K562 (cell line): ENCODE data around the gene ST6GALNAC2. TPM values are rescaled to one million over a fixed set of nuclear protein-coding genes. Genes with fewer than 3 reads are reported as not detected.

ENCODE experiments used
- ATAC-seq: fragments of 200-7000 bp; cut with Tn5 transposase; 3 replicates; pipeline ENCODE4 v1.9.1; 2020; ENCODE audit warnings: moderate library complexity
- BruUV-seq: library from RNA; stranded (reverse); fragments of 400-500 nt; replicated peaks from 2 replicates; lab custom pipeline; 2021; lab: Mats Ljungman, UMichigan
- CTCF ChIA-PET: fragments of 300-600 bp; formaldehyde crosslinking; extraction: SDS; loops from one replicate; lab custom pipeline; 2021; ENCODE audit warnings: low intra/inter-chr PET ratio; lab: Yijun Ruan, JAX
- POLR2A ChIA-PET: fragments of 300-600, 350-650 bp; sonication (Branson Sonifier 250); formaldehyde crosslinking; extraction: SDS; loops from one replicate; lab custom pipeline; 2021; ENCODE audit warnings: antibody characterized with exemption, inconsistent platforms; lab: Yijun Ruan, JAX
- DNase-seq, 4 experiments: peaks; one replicate each; pipeline versions ENCODE4 v3.0.0 to v3.0.0-alpha.2; 2011 to 2018; ENCODE audit warnings: low spot score in 3 of 4, mixed read lengths in 3 of 4; ENCODE audit errors: extremely low read depth in 1 of 4
- FAIRE-seq: peaks from 2 replicates; lab custom pipeline; 2011; peaks lifted over from hg19 to GRCh38; lab: Jason Lieb, UNC
- H2AFZ ChIP-seq: 2 replicates; pipeline ENCODE4 v1.6.0; 2011; ENCODE audit warnings: low read depth, low read length, control low read depth, inconsistent platforms
- H3K27ac ChIP-seq: fragments of 200-600 bp; 3 replicates; pipeline ENCODE4 v1.8.0; 2011; ENCODE audit warnings: low read depth, mild to moderate bottlenecking, control low read depth, inconsistent platforms, low read length, moderate library complexity, mixed read lengths; ENCODE audit errors: extremely low read depth
- H3K27me3 ChIP-seq, 2 experiments: fragments of 300-600 bp in 1 of 2; 2 replicates in 1 of 2; 3 replicates in 1 of 2; pipeline versions ENCODE4 v1.6.0 to v1.8.0; 2011; ENCODE audit warnings: inconsistent platforms in 2 of 2, low read length in 2 of 2, mild to moderate bottlenecking in 1 of 2, mixed read lengths in 1 of 2, moderate library complexity in 1 of 2; ENCODE audit not compliant: control insufficient read depth in 2 of 2, insufficient read depth in 2 of 2
- H3K36me3 ChIP-seq: fragments of 300-600 bp; 3 replicates; pipeline ENCODE4 v1.8.0; 2011; ENCODE audit warnings: mild to moderate bottlenecking, low read length, inconsistent platforms; ENCODE audit not compliant: control insufficient read depth, insufficient read depth
- H3K4me1 ChIP-seq, 2 experiments: fragments of 200-600 bp in 1 of 2; replicated peaks in 1 of 2; 2 replicates in 1 of 2; 3 replicates in 1 of 2; pipeline versions ENCODE4 v1.5.1 to v1.8.0; 2011; ENCODE audit warnings: inconsistent platforms in 2 of 2, low read length in 2 of 2, mild to moderate bottlenecking in 1 of 2, mixed read lengths in 1 of 2, moderate library complexity in 1 of 2; ENCODE audit not compliant: control insufficient read depth in 2 of 2, insufficient read depth in 2 of 2
- H3K4me2 ChIP-seq: 2 replicates; pipeline ENCODE4 v1.6.1; 2011; ENCODE audit warnings: low read length, control low read depth, inconsistent platforms, mixed read lengths; ENCODE audit not compliant: insufficient read depth
- H3K4me3 ChIP-seq: fragments of 200-600 bp; sonication (generic), shearing (Covaris generic); 2 replicates; pipeline ENCODE4 v1.5.1; 2016; ENCODE audit warnings: control low read depth, inconsistent platforms
- H3K79me2 ChIP-seq: fragments of 200-600 bp; 3 replicates; pipeline ENCODE4 v1.8.0; 2011; ENCODE audit warnings: low read length, inconsistent platforms; ENCODE audit not compliant: control insufficient read depth, insufficient read depth
- H3K9ac ChIP-seq, 2 experiments: 2 replicates each; pipeline versions ENCODE4 v1.6.0 to v1.6.1; 2011; ENCODE audit warnings: low read depth in 2 of 2, low read length in 2 of 2, control low read depth in 1 of 2, inconsistent platforms in 1 of 2, mild to moderate bottlenecking in 1 of 2, mixed read lengths in 1 of 2; ENCODE audit not compliant: insufficient read depth in 1 of 2
- H3K9me1 ChIP-seq: one replicate; pipeline ENCODE4 v1.6.0; 2011; ENCODE audit warnings: inconsistent platforms, mild to moderate bottlenecking, low read length, moderate library complexity; ENCODE audit not compliant: control insufficient read depth, insufficient read depth
- H3K9me3 ChIP-seq: replicated peaks from 2 replicates; pipeline ENCODE4 v1.5.1; 2011; ENCODE audit warnings: low read depth, low read length, inconsistent platforms; ENCODE audit not compliant: control insufficient read depth, insufficient read depth
- H4K20me1 ChIP-seq: replicated peaks from 2 replicates; pipeline ENCODE4 v1.6.1; 2011; ENCODE audit warnings: low read length, inconsistent platforms, mixed read lengths; ENCODE audit not compliant: control insufficient read depth, insufficient read depth
- CBX3 ChIP-seq, 2 experiments: IDR thresholded peaks; 1 replicate in 1 of 2; 2 replicates in 1 of 2; pipeline ENCODE4 v1.6.1; 2012; ENCODE audit warnings: inconsistent platforms in 2 of 2, low read length in 2 of 2, borderline replicate concordance in 1 of 2, control low read depth in 1 of 2
- MBD2 ChIP-seq: sonication (generic); IDR thresholded peaks from 2 replicates; pipeline ENCODE4 v1.6.1; 2016; ENCODE audit warnings: low read depth, borderline replicate concordance
- MTA3 ChIP-seq: fragments of 450-650 bp; formaldehyde crosslinking; IDR thresholded peaks from 2 replicates; pipeline ENCODE4 v1.6.1; 2017; ENCODE audit warnings: mild to moderate bottlenecking, borderline replicate concordance
- SMARCA5 ChIP-seq: fragments of 450-650 bp; IDR thresholded peaks from 2 replicates; pipeline ENCODE4 v1.6.1; 2016
- XRCC5 ChIP-seq: fragments of 200-400 bp; formaldehyde crosslinking; IDR thresholded peaks from 2 replicates; pipeline ENCODE4 v1.6.1; 2017; ENCODE audit warnings: low read depth, mild to moderate bottlenecking, low read length
- YY1 ChIP-seq, 3 experiments: IDR thresholded peaks; 2 replicates each; pipeline ENCODE4 v1.6.1; 2011; ENCODE audit warnings: low read length in 2 of 3, mild to moderate bottlenecking in 2 of 3, moderate library complexity in 2 of 3, borderline replicate concordance in 1 of 3, control low read depth in 1 of 3, low read depth in 1 of 3; ENCODE audit not compliant: insufficient read depth in 3 of 3, insufficient replicate concordance in 2 of 3, control insufficient read depth in 1 of 3, insufficient read length in 1 of 3; ENCODE audit errors: extremely low read depth in 1 of 3
- ZNF140 ChIP-seq: fragments of 250-450 bp; sonication (Bioruptor Pico); IDR thresholded peaks from 2 replicates; pipeline ENCODE4 v1.8.0; 2021; ENCODE audit warnings: moderate library complexity, mild to moderate bottlenecking, inconsistent platforms
- ZNF431 ChIP-seq: sonication (generic); formaldehyde crosslinking; IDR thresholded peaks from 2 replicates; pipeline ENCODE4 v1.8.0; 2022; ENCODE audit warnings: mild to moderate bottlenecking, missing genetic modification reagents
- WGBS: fragments of 100-300 bp; shearing (Covaris generic); methylation state at CpG from one replicate; pipeline ENCODE4 v1.1.6; 2016; ENCODE audit warnings: low coverage, mixed read lengths; ENCODE audit not compliant: insufficient coverage; ENCODE audit errors: missing lambda C conversion rate; 5-methylcytosine and 5-hydroxymethylcytosine counted together
- in situ Hi-C: fragments of 300-500 bp; cut with MboI; formaldehyde crosslinking; loops from 4 replicates; pipeline ENCODE4 v1.15.0; 2018; ENCODE audit warnings: inconsistent platforms, mixed read lengths
- intact Hi-C: fragments of 100-400 bp; cut with micrococcal nuclease; formaldehyde crosslinking; loops from 2 replicates; pipeline ENCODE4 v1.14.2; 2022
- polyA plus RNA-seq, 8 experiments: library from polyadenylated mRNA; depleted of rRNA in 4 of 8; stranded (reverse) in 5 of 8; unstranded in 3 of 8; fragments of >200 nt; fragmentation: Nextera tagmentation in 2 of 8; fragmentation: Illumina TruSeq in 1 of 8; extraction: Ambion mirVana in 2 of 8; extraction: Trizol in 1 of 8; gene quantifications; 2 replicates each; pipeline versions ENCODE4 v1.2.1 to v1.2.3, GENCODE V29; 2011 to 2014; ENCODE audit warnings: inconsistent platforms in 1 of 8, missing spikeins in 1 of 8
- total RNA-seq, 7 experiments: library from RNA; depleted of rRNA in 6 of 7; stranded (reverse); fragments of >200 nt in 6 of 7; fragmentation: Illumina TruSeq in 2 of 7; extraction: Trizol in 2 of 7; gene quantifications; 2 replicates each; pipeline versions ENCODE4 v1.2.1 to v1.2.3, GENCODE V29; 2011 to 2021; ENCODE audit warnings: low replicate concordance in 1 of 7
- TF ChIP-seq, protein P1 (sequence below): fragments of 250-450 bp; sonication (Bioruptor Pico); IDR thresholded peaks from 2 replicates; pipeline ENCODE4 v1.5.0; 2022; ENCODE audit warnings: mild to moderate bottlenecking
- TF ChIP-seq, protein P2 (sequence below): fragments of 200-400 bp; formaldehyde crosslinking; IDR thresholded peaks from 2 replicates; pipeline ENCODE4 v1.6.1; 2017; ENCODE audit warnings: mild to moderate bottlenecking, low read depth, low read length, moderate library complexity

The ST6GALNAC2 gene
- total and polyA plus RNA-seq, 9 of the 15 experiments (the other 6 are each of a cell fraction or from before 2014, with no cell fraction given): 0.18 TPM; not detected in 8

DNA sequence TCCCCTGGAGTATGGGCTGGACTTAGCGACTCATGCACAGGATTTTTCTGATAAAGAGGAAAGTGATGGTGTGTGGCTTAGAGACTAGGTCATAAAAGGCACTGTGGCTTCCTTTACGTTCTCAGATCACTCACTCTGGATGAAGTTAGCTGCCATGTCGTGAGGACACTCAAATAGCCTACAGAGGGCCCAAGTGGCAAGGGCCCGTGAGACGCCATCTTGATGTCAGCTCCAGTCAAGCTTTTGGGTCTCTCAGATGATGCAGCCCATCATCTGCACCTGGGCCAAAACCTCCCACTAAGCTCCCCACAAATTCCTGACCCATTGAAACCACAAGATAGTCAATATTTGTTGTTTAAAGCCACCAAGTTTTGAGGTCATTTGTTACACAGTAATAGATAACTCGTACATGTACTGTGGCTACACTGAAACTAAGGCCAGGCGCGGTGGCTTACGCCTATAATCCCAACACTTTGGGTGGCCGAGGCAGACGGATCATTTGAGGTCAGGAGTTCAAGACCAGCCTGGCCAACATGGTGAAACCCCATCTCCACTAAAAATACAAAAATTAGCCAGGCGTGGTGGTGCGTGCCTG is 14.7 kb downstream of the ST6GALNAC2 start:
- 56% methylated on average over 13 of the region's 13 CpGs for WGBS
- intact Hi-C loops (no loop called here), in situ Hi-C loops (no loop called here)
- H3K4me3 ChIP-seq: no peak overlapping the region
- peaks cover 15 to 40% of the 10 kb centered on the region in 2 experiments; a peak in 4 of 5 replicates for H3K4me1 ChIP-seq
- ChIA-PET CTCF (no interaction called here), POLR2A (interaction anchor here (1.1 to 3.8 kb wide), 4 partner anchors 10 to 19 kb away, joined by 3 to 38 read pairs (median 4); no protein-coding TSS in a partner anchor)
- H3K9me3 ChIP-seq: no peaks in the 10 kb centered on the region
- no peaks in the 10 kb centered on the region for H3K27me3 ChIP-seq
- BruUV-seq: no TSS peak
- H4K20me1 ChIP-seq: peaks cover 7% of the 10 kb centered on the region; the same call in 1 of the 2 replicates
- no peak overlapping the region for H3K9ac ChIP-seq
- TF ChIP-seq YY1 (IDR thresholded peaks at IDR 0.05; ENCODE audit: borderline replicate concordance in 1 of 3, control insufficient read depth in 1 of 3, extremely low read depth in 1 of 3, insufficient read depth in 3 of 3, insufficient read length in 1 of 3, insufficient replicate concordance in 2 of 3, low read depth in 1 of 3, low read length in 2 of 3) (peak in 1 of 3 experiments; percentile 51), MTA3 (no peak), MBD2 (no peak), SMARCA5 (0 out of 2 replicates have a peak, but pooled peaks have one; percentile 14), CBX3 (IDR thresholded peaks at IDR 0.05; ENCODE audit: borderline replicate concordance in 1 of 2, low read length in 2 of 2) (no peak), ZNF431 (CRISPR knock-in tag) (no peak), ZNF140 (no peak), XRCC5 (no peak)
- TF ChIP-seq, protein P1, sequence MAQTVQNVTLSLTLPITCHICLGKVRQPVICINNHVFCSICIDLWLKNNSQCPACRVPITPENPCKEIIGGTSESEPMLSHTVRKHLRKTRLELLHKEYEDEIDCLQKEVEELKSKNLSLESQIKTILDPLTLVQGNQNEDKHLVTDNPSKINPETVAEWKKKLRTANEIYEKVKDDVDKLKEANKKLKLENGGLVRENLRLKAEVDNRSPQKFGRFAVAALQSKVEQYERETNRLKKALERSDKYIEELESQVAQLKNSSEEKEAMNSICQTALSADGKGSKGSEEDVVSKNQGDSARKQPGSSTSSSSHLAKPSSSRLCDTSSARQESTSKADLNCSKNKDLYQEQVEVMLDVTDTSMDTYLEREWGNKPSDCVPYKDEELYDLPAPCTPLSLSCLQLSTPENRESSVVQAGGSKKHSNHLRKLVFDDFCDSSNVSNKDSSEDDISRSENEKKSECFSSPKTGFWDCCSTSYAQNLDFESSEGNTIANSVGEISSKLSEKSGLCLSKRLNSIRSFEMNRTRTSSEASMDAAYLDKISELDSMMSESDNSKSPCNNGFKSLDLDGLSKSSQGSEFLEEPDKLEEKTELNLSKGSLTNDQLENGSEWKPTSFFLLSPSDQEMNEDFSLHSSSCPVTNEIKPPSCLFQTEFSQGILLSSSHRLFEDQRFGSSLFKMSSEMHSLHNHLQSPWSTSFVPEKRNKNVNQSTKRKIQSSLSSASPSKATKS (CRISPR knock-in tag): no peak
- TF ChIP-seq, protein P2, sequence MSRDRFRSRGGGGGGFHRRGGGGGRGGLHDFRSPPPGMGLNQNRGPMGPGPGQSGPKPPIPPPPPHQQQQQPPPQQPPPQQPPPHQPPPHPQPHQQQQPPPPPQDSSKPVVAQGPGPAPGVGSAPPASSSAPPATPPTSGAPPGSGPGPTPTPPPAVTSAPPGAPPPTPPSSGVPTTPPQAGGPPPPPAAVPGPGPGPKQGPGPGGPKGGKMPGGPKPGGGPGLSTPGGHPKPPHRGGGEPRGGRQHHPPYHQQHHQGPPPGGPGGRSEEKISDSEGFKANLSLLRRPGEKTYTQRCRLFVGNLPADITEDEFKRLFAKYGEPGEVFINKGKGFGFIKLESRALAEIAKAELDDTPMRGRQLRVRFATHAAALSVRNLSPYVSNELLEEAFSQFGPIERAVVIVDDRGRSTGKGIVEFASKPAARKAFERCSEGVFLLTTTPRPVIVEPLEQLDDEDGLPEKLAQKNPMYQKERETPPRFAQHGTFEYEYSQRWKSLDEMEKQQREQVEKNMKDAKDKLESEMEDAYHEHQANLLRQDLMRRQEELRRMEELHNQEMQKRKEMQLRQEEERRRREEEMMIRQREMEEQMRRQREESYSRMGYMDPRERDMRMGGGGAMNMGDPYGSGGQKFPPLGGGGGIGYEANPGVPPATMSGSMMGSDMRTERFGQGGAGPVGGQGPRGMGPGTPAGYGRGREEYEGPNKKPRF: no peak
- no peaks in the 10 kb centered on the region for H3K79me2 ChIP-seq
- ATAC-seq (0 out of 3 replicates have a peak, but pooled peaks have one; percentile 4), FAIRE-seq (peak; percentile 35), DNase-seq (no peak)
- no peak overlapping the region for H3K27ac ChIP-seq
- peaks cover 8% of the 10 kb centered on the region; the same call in 1 of the 3 replicates for H3K36me3 ChIP-seq
- H2AFZ ChIP-seq: no peak overlapping the region
- no peaks in the 10 kb centered on the region for H3K9me1 ChIP-seq
- H3K4me2 ChIP-seq: no peak overlapping the region
